ENCODE measurements around the gene DYNC1LI2. TPM values are rescaled to one million over a fixed set of nuclear protein-coding genes. Genes with fewer than 3 reads are reported as not detected.

Gene DYNC1LI2
- total RNA-seq, 1 experiment from 2014 or later = 94.2 TPM

DNA sequence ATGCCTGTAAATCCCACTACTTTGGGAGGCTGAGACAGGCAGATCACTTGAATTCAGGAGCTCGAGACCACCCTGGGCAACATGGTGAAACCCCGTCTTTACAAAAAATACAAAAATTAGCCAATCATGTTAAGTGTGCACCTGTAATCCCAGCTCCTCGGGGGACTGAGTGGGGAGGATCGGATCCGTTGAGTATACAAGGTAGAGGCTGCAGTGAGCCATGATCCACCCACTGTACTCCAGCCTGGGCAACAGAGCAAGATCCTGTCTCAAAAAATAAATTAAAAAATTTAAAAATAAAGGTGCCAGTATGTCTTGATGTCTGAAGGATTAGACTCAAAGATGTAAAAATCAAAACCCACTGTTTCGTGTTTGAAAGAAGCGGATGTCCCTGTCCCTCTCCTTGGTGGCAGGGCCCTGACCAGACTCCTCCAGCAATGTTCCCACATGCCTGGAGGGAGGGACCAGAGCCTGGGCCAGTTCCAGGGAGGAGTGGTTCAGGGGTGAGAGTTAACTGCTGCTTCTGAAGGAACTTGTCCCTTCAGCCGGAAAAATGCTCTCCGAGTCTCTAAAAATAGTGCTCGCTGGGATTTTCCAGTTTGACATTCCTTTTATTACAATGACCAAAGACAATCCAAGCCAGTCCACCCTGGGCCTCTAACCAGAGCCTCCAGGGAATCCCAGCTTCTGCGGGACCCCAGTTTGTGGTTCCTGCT, 45.5 kb downstream of the DYNC1LI2 start:
- no peak overlapping the region for H4K5ac ChIP-seq (ENCODE audit: insufficient read length, low read depth, low read length)
- Mint-ChIP-seq H3K27ac (no peak overlapping the region), H3K4me1 (peaks cover 0 to 9% of the 10 kb centered on the region in 2 experiments; a peak in 2 of 4 replicates), H3K4me3 (no peak overlapping the region), H3K9me3 (peaks cover 2 to 4% of the 10 kb centered on the region in 2 experiments; a peak in 2 of 5 replicates), H3K36me3 (ENCODE audit: insufficient read depth in 1 of 3, low read depth in 3 of 3) (peaks cover 0 to 1% (median 0%) of the 10 kb centered on the region in 3 experiments; a peak in 1 of 7 replicates), H3K27me3 (ENCODE audit: low read depth) (peaks cover 3% of the 10 kb centered on the region)
- no peak overlapping the region for H3K18ac ChIP-seq (ENCODE audit: insufficient read length, low read depth, low read length)
- H3K9me3 ChIP-seq (ENCODE audit: control insufficient read depth, low read depth, low read length) = no peaks in the 10 kb centered on the region
- H3K79me2 ChIP-seq (ENCODE audit: insufficient read depth, low read length) = no peaks in the 10 kb centered on the region
- no peaks in the 10 kb centered on the region for H3K79me1 ChIP-seq (ENCODE audit: insufficient read depth, low read depth, low read length, poor library complexity, severe bottlenecking)
- H3K4me2 ChIP-seq (ENCODE audit: insufficient read depth, insufficient read length, low read length) = no peak overlapping the region
- no peak overlapping the region for H3K27ac ChIP-seq (ENCODE audit: insufficient read length, low read depth, low read length)
- no peak overlapping the region for H3K14ac ChIP-seq (ENCODE audit: insufficient read depth, low read length)
- no peaks in the 10 kb centered on the region for H4K20me1 ChIP-seq (ENCODE audit: control insufficient read depth, insufficient read depth, insufficient read length)
- H3K27me3 ChIP-seq (ENCODE audit: insufficient read depth, low read length) = no peaks in the 10 kb centered on the region
- H2AK5ac ChIP-seq (ENCODE audit: insufficient read length, low read length) = no peak overlapping the region
- no peak overlapping the region for H2AFZ ChIP-seq (ENCODE audit: low read length)
- no peak overlapping the region for H3K23ac ChIP-seq (ENCODE audit: insufficient read length, low read depth, low read length)
- H4K8ac ChIP-seq (replicated peaks; ENCODE audit: insufficient read length, low read depth, low read length) = no peak overlapping the region
- no peaks in the 10 kb centered on the region for H3K23me2 ChIP-seq (ENCODE audit: insufficient read length, low read depth, low read length, poor library complexity, severe bottlenecking)
- H2BK20ac ChIP-seq (ENCODE audit: low read depth, low read length, poor library complexity, severe bottlenecking) = no peak overlapping the region
- no peak overlapping the region for H3K4ac ChIP-seq (ENCODE audit: low read depth, low read length)
- no peak for DNase-seq
- H3K4me1 ChIP-seq (ENCODE audit: insufficient read depth, low read length) = no peaks in the 10 kb centered on the region
- H3T11ph ChIP-seq (ENCODE audit: low read length) = no peak overlapping the region
- H3K56ac ChIP-seq (ENCODE audit: insufficient read length, low read depth, low read length) = no peak overlapping the region
- H2BK120ac ChIP-seq (ENCODE audit: low read depth, low read length, poor library complexity, severe bottlenecking) = no peak overlapping the region
- no peak overlapping the region for H2BK12ac ChIP-seq (ENCODE audit: insufficient read length, low read depth, low read length)
- no peak overlapping the region for H2BK15ac ChIP-seq (ENCODE audit: low read depth, low read length)
- H2BK5ac ChIP-seq (ENCODE audit: insufficient read length, low read length) = no peak overlapping the region
- TF ChIP-seq, protein P1, sequence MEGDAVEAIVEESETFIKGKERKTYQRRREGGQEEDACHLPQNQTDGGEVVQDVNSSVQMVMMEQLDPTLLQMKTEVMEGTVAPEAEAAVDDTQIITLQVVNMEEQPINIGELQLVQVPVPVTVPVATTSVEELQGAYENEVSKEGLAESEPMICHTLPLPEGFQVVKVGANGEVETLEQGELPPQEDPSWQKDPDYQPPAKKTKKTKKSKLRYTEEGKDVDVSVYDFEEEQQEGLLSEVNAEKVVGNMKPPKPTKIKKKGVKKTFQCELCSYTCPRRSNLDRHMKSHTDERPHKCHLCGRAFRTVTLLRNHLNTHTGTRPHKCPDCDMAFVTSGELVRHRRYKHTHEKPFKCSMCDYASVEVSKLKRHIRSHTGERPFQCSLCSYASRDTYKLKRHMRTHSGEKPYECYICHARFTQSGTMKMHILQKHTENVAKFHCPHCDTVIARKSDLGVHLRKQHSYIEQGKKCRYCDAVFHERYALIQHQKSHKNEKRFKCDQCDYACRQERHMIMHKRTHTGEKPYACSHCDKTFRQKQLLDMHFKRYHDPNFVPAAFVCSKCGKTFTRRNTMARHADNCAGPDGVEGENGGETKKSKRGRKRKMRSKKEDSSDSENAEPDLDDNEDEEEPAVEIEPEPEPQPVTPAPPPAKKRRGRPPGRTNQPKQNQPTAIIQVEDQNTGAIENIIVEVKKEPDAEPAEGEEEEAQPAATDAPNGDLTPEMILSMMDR (conservative IDR thresholded peaks at IDR 0.05) = no peak
- WGBS (ENCODE audit: extremely low coverage, insufficient read length, low lambda C conversion rate) = no CpG with 5 or more reads among the region's 11 CpGs
- H3K9ac ChIP-seq (ENCODE audit: extremely low read depth, insufficient read length, low read length) = no peak overlapping the region
- no peak overlapping the region for H4K91ac ChIP-seq (ENCODE audit: insufficient read length, low read depth, low read length)
